Activated CD4-positive, alpha-beta T cell treated with anti-CD3 and anti-CD28 coated beads for 1 hour (primary cell): ENCODE results near the gene STXBP3.
"Not testable (repeated sequence)": the region's sequence is repeated elsewhere in the genome, so short reads cannot be mapped to it uniquely, and the experiment has no call there.

Experiments
- DNase-seq: peaks from one replicate; pipeline ENCODE4 v3.0.0-alpha.2; 2020

Gene STXBP3, protein sequence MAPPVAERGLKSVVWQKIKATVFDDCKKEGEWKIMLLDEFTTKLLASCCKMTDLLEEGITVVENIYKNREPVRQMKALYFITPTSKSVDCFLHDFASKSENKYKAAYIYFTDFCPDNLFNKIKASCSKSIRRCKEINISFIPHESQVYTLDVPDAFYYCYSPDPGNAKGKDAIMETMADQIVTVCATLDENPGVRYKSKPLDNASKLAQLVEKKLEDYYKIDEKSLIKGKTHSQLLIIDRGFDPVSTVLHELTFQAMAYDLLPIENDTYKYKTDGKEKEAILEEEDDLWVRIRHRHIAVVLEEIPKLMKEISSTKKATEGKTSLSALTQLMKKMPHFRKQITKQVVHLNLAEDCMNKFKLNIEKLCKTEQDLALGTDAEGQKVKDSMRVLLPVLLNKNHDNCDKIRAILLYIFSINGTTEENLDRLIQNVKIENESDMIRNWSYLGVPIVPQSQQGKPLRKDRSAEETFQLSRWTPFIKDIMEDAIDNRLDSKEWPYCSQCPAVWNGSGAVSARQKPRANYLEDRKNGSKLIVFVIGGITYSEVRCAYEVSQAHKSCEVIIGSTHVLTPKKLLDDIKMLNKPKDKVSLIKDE

DNA sequence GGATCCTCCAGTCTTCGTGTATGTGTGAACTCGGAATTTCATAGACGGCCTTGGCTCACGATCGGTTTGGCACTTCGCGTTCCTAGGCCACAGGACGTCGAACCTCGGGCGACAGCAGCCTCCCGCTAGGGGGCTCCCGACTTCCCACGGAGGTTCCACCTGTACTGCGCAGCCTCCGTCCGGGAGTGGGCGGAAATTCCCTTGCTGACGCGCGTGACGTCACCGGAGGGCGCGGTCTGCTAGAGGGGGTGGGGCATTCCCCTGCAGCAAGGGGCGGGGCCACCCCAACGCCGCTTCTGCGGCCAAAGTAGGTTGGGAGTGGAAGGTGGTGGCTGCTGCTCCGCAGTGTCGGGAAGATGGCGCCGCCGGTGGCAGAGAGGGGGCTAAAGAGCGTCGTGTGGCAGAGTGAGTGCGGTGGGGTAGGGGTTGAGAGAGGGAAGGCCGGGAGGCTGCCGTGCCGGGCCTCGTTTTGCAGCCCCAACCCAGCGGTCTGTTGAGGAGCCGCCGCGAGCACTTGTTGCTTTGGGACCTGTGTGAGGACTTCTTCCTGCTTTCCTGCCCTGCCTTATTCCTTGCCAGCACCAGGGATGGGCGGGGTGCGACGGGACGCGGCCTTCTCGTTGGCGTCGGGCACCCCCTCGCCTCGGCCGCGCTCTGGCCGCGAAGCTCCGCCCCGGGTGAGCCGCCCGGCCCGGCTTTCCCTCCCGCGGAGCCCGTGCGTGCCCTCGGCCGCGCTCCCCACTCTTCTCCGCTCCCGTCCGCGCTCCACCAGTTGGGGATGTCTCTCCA, at the start of gene STXBP3:
STXBP3 (plus strand) TSS at position 293 of the 789 bp plus-strand sequence; CDS start at position 357, 64 bp downstream.
- DNase-seq, result peak; percentile 100

DNA sequence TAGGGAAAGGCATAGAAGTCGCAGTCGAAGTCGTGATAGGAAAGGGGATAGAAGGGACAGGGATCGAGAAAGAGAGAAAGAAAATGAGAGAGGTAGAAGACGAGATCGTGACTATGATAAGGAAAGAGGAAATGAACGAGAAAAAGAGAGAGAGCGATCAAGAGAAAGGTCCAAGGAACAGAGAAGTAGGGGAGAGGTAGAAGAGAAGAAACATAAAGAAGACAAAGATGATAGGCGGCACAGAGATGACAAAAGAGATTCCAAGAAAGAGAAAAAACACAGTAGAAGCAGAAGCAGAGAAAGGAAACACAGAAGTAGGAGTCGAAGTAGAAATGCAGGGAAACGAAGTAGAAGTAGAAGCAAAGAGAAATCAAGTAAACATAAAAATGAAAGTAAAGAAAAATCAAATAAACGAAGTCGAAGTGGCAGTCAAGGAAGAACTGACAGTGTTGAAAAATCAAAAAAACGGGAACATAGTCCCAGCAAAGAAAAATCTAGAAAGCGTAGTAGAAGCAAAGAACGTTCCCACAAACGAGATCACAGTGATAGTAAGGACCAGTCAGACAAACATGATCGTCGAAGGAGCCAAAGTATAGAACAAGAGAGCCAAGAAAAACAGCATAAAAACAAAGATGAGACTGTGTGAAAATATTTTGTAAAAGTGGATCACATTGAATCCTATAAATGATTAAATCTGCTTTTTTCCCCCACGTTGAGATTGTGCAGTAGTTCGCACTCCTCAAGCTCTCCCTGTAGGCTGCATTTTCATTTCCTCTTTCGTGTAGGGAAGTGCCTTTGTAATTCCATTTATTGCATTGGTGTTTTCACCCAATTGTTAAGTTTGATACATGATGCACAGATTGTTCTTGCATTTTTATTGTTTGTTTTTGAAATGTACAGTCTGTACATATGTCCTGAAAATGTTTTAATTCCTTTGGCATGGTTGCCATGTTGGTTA, 46.8 kb upstream of the STXBP3 start:
- DNase-seq, result no peak

DNA sequence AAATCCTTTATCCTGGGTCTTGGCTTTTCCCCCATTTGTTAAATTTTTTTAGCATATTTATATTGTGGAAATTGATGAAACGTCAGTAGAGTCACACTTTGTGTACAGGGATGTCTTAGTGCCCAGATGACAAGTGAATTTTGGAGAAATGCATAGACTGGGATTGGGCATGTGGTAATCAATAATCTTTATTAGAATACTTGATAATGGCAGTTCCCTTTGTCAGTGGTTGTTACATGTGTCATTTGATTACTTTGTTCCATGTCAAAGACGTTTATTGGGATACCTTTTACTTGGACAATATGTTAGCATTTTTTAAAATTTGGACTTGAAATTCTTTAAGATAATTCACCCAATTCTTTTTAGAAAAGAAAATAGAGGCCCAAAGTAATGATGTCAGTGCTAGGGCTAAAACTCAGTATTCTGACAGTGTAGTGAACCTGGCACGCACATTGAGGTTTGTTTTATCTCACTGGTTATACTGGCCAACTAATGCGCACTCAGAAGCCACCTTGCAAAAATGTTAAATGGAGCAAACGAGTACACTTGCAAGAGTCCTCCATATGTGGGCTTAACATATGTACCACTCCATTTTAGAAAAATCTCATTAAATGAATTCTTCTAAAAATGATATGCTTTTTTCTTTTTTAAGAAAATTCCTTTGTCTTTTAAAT, 45.2 kb upstream of the STXBP3 start:
- no peak for DNase-seq

DNA sequence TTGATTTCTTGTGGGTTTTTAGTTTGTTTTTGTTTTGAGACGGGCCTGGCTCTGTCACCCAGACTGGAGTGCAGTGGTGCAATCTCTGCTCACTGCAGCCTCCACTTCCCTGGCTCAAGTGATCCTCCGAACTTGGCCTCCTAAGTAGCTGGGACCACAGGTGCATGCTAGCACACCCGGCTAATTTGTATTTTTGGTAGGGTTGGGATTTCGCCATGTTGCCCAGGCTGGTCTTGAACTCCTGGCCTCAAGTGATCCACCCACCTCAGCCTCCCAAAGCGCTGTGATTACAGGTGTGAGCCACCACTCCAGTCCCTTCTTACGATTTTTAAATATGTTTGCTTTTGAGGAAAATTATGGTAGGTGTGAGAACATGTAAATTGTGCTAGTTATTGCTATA, 44.4 kb upstream of the STXBP3 start:
- not testable (repeated sequence) for DNase-seq

DNA sequence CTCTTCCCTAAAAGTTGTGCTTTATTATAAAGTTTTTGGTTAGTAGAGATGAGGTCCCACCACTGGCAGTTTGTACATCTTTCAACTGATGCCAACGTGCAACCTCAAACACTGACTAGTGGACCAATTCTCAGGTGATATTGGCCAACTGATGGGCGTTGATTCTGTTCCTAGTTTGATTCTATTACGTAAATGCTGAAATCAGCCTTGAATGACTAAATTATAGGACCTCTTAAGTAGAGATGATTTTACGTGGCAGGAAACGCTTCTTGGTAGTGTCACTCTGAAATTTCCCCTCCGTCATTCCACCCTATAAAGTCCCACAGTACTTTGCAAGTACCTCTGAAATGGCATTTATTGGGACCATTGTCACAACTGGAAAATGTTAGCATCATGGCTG, 42.5 kb upstream of the STXBP3 start:
- no peak for DNase-seq

DNA sequence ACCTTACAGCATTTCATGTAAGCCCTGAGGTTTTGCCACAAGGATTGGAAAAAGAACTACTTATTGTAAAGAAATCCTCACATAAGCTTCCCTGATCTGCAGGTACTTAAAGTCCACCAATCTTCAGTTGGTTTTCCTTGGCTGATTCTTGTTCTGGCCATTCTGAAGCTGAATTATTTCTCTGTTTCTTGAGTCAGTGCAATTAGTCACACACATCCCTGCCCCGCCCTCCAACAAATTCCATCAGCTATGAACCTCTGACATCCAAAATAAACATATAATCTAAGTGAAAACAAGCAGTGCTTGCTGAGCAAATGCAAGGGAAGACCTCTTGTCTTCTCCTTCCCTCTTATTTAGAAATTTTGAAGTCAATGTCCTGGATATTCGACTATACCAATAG, 42.0 kb upstream of the STXBP3 start:
- DNase-seq, result no peak

DNA sequence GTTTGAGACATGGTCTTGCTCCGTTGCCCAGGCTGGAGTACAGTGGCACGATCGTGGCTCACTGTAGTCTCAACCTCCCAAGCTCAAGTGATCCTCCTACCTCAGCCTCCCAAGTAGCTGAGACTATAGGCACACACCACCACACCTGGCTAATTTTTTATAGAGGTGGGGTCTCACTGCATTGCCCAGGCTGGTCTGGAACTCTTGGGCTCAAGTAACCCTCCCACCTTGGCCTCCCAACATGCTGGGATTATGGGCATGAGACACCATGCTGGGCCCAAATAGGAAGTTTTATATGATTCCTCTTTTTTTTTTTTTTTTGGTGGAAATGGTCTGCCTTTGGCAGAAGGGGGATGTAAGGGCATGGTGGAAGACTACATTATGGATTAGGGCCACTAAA, 39.8 kb upstream of the STXBP3 start:
- DNase-seq, result no peak

DNA sequence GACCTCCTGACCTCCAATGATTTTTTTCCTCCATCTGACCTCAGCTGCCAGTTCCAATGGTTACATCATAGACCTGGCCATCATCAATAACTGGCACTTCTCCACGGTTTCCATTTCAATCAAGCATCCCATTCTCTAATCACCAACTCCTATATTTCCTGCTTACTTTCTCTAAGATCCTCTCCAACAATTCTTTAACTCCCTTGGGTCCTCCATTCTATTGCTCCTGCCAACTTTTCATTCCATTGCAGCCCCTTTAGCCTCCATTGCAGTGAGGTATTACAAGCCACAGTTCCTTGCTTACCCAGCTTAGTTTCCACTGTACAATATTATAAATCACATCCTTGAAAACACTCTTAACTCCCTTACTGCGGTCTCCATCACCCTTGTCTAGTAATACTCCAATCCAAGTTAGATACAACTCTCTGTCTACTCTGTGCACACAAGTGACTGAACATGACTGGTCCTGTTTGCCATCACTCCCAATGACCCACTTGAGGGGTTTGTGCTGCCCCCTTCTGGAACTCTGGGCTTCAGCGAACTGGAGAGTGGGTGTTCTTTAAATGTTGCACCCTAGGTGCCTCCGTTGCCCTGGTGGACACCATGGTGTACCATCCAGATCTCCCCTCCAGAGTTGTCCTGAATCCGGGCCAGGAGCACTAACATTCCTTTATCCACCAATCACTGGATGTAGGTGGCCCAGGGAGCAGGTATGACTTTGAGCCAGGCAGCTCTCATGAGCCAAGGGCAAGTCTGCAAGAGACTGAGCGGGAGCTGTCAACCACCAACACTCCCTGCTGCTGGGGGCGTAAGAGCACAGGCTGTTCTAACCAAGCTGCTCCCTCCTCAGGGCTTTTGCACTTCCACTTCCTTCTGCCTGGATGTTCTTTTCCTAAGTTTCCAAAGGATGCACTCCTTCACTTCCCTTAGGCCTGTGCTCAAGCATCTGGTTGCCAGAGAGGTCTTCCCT, 37.5 kb upstream of the STXBP3 start:
- DNase-seq, result peak; percentile 43

DNA sequence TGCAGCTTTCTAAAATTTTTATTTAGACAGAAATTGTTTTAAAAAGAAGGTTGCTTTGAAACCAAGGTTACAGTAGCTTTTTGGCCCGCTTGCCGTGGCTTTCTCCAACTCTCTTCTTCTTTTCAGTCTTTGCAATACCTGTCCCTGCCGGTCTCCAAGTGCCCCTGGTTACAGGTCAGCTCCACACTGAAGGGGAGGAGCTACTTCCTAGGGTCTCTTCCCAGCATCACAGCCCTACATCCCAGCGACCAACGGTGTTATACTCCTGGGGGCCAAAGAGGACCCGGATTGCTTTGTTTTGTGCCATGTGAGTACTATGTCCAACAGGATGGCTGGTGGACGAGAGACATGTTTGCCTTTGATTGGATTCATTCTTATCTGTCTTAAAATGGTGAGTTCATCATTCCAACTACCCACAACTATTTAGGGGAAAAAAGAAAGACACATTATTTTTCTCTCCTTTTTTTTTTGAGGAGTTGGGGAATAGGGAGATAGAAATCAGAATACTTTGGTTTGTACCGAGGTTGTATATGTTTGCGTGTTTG, 33.8 kb upstream of the STXBP3 start, which contains the start of gene FNDC7:
FNDC7 (plus strand) TSS at position 303 of the 545 bp plus-strand sequence; CDS start at position 329, 26 bp downstream.
- DNase-seq, result no peak

DNA sequence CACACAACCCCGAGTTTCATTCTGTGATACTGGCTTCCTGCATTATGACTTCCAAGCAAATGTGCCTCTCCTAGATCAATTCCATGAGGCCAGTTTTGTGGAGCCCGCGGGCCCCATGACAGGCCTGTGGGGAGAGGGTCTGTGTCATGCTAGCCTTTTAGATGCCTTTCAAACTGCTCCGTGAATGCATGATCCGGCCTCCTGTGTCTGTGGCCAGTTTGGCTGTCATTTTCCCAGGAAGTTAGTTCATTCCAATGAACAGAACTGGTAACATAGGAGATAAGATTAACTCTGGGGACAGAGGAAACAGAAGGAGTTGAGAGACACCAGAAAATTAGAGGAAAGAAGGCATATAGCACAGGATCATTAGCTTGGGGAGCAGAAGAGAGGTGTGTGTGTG, 30.5 kb upstream of the STXBP3 start:
- no peak for DNase-seq

DNA sequence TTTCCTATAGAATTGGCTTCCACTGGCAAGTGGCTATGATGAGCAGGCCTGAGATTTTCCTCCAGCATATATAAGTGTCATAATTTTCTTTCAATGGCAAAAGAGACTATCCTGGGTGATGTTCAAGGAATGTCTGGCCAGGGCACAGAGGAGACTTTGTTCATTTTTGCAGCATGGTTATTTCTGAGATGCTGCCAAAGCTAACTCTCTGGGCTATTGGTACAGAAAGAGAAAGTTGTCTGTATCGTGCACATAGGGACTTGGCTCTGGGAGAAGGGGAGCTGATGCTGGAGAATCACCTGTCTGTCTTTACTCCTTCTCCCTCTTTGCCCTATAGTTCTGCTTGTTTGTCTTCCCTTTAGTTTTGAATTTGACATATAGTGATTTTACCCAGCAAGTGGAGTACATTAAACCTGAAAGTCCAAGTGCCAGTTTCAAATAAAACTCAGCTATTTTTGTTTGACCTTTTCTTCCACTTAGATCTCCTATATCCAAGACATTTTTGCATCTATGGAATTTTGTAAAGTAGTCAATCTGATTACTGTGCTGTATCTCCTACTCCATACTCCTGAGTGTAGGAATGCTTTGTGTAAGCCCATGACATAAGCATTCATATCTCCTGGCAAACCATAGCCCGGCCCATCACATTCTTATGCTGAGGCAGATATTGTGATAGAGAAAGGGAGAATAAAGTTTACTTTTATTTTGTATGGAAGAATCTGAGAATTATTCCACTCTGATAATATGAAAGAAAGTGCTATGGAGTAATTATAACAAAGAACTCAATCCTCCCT, 29.8 kb upstream of the STXBP3 start:
- no peak for DNase-seq

DNA sequence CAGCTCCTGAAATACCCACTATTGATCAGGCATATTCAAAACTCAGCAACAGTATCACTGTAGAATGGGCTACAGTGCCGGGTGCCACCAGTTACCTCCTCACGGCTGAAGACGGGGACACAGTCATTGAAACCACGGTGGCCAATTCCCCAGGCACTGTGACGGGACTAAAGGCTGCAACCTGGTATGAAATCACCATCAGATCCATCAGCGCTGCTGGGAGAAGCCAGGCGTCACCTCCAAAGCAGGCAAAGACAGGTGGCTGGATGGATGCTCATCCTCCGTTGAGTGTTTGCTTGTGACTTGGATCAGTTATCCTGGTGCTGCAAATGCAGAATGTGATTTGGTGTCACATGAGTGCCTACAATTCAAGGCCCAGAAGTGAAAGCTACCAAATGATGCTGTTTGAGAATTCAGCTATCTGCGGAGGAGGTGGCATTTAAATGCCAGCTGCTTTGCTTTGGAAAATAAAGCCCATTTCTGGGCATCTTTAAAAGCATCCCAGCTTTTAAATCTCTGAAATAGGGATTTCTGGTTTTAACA, 28.6 kb upstream of the STXBP3 start:
- no peak for DNase-seq

DNA sequence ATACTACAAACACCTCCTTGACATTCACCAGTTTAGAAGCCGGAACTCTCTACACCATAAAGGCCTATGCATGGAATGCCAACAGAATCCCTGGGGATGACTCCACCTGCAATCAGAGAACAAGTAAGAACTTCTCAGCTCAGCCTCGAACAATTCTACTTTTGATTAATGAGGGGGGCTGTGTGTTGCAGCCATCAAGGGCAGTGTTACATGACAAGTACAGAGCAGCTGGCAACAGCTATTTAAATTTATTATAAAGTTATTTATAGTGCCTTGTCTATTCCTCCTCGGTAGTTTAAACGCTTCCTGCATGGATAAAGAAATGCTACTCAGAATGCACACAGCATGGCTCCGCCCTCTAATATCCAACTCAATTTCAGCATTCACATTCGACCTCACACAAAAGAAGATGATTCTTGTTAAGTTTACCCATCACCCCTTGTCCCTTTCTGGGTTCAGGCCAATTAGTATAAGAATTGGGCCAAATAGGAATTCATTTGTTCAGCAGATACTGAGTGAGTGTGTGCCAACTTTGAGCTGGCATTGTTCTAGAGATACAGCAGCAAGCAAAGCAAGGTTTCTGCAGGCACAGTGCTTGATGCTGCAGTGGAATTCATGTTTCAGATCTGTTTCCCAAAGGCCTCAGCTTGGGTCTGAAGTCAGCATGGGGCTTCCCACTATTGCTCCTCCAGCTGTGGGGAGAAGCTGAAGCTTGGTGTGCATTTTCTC, 27.4 kb upstream of the STXBP3 start:
- no peak for DNase-seq

DNA sequence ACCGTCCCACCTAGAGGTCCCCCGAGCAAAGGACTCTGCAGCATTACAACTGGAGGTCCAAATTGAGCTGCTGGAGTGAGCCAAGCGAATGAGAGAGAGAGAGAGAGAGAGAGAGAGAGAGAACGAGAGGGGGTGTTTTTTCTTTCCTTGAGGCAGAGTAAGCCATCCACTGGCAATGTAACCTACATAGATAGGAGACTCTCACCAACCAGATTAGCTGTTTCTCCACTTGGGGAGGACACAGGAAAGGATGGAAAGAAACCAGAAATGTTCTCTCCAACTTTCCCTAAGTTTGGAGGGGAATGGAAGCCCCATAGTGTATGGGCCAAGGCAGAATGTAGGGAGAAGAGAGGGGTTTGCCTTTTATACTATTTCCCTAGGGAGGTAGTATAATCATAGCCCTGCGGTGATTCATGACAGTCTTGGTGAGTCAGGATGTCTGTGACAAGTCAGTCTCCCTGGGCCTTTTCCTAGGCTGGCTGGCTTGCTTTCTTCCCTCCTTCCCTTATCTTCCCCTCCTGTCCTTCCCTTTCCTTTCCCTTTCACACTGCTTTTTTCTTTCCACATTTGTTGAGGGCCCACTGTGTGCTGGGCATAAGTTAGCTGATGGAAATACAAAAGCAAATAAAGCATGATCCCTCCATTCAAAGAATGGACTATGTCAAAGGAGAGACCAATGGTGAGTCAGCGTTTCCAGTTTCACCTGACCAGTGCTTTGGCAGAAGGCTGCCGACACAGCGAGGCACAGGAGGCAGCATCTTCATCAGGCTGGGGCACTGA, 26.6 kb upstream of the STXBP3 start:
- DNase-seq, result no peak

DNA sequence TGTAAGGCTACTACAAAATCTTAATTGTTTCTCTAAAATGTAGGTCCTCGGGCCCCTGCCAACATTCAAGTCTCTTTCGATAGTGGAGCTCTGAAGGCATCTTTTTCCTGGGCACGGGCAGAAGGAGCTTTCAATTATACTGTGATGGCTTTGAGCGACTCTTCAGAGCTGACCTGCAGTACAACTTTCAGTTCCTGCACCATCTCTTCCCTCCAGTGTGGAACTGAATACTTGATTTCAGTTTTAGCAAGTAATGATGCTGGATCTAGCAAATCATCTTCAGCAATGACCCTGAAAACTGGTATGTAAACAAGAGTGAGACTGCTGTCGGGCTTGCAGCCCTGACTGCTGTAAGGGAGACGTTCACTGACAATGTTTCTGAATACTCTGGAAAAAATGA, 24.2 kb upstream of the STXBP3 start:
- no peak for DNase-seq

DNA sequence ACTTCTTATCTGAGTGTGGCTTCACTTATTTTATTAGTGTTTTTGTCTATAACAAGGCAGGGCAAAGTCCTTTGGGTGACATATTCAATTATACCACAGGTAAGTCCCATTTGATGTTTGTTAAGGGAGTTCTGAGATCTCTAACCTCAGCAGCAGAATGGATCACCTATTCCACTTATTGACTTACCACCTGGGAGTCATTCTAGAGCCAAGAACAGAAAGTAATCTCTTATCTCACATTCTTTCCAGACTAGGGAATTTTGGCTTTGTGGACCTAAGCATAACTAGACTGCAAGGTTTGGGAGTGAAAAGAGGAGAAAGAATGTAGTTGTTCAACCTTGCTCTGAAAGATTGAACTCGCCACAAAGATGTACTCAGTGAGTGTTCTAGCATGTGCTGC, 20.6 kb upstream of the STXBP3 start:
- no peak for DNase-seq

DNA sequence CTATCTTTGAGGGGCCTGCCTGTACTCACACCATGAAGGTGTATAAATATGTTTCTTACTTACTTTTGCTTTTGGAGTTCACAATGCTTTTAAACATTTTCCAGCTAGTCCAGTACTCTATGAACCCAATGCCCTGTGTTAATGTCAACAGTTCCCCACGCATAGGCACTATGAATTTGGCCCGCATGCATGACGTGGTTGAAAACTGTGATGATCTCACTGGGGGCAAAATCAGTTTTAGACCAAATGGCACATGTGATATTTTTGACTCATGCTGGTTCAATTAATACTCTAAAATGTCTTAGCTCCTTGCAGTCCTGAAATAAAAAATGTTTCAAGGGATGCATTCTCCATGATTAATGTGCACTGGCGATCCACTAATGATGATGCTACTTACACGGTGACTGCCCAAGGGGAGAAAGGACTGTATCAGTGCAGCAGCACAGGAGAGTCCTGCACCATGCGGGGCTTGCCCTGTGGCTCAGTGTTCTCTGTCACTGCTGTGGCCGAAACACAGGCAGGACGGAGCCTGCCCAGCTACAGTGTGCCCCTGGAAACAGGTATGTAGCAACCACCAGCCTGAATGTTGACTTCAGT, 18.0 kb upstream of the STXBP3 start:
- DNase-seq, result no peak
